HT-29 (cell line): Measurements from ENCODE around the gene LDAH. TPM values are rescaled to one million over a fixed set of nuclear protein-coding genes. Genes with fewer than 3 reads are reported as not detected.

Experiments
- DNase-seq: peaks from one replicate; pipeline ENCODE4 v3.0.0-alpha.2; 2015; ENCODE audit warnings: low spot score
- total RNA-seq: library from RNA; depleted of rRNA; stranded (reverse); fragments of >200 nt; shearing (Covaris generic); gene quantifications from 2 replicates; pipeline ENCODE4 v1.2.3, GENCODE V29; 2014

LDAH gene
- total RNA-seq, 1 experiment from 2014 or later: 7.4 TPM

- DNase-seq: no peak
Observed at GRCh38 chr2:20667531-20668401, 155.1 kb downstream of the LDAH start.

- DNase-seq: no peak
Observed at GRCh38 chr2:20667151-20667530, 155.8 kb downstream of the LDAH start.

- no peak for DNase-seq
Observed at GRCh38 chr2:20666304-20667150, 156.4 kb downstream of the LDAH start, which contains the start of gene GDF7. TSS of gene GDF7 (plus strand) at chr2:20667144. CDS start at chr2:20667240, 96 bp downstream.

GRCh38 chr2:20666005-20666303 is 156.9 kb downstream of the LDAH start:
- no peak for DNase-seq

GRCh38 chr2:20665243-20666004 is 157.5 kb downstream of the LDAH start:
- no peak for DNase-seq

GRCh38 chr2:20664431-20665242 is 158.3 kb downstream of the LDAH start:
- DNase-seq: no peak

GRCh38 chr2:20664071-20664390 is 158.9 kb downstream of the LDAH start:
- no peak for DNase-seq

- no peak for DNase-seq
Observed at GRCh38 chr2:20663196-20664070, 159.5 kb downstream of the LDAH start.

GRCh38 chr2:20662308-20662937 is 160.5 kb downstream of the LDAH start:
- no peak for DNase-seq

- DNase-seq: peak; percentile 91
Observed at GRCh38 chr2:20661421-20662307, 161.2 kb downstream of the LDAH start.

GRCh38 chr2:20660506-20661420 is 162.1 kb downstream of the LDAH start:
- no peak for DNase-seq

GRCh38 chr2:20657522-20658235 is 165.2 kb downstream of the LDAH start:
- no peak for DNase-seq

GRCh38 chr2:20656561-20656960 is 166.3 kb downstream of the LDAH start:
- no peak for DNase-seq

GRCh38 chr2:20654535-20654813 is 168.4 kb downstream of the LDAH start:
- DNase-seq: no peak

GRCh38 chr2:20653695-20654534 is 169.0 kb downstream of the LDAH start:
- DNase-seq: no peak
